ENCODE results near the gene MLH1.

GRCh38 chr3:37052860-37053259 lies 59.5 kb downstream of the MLH1 start:
- TF ChIP-seq, protein P1, sequence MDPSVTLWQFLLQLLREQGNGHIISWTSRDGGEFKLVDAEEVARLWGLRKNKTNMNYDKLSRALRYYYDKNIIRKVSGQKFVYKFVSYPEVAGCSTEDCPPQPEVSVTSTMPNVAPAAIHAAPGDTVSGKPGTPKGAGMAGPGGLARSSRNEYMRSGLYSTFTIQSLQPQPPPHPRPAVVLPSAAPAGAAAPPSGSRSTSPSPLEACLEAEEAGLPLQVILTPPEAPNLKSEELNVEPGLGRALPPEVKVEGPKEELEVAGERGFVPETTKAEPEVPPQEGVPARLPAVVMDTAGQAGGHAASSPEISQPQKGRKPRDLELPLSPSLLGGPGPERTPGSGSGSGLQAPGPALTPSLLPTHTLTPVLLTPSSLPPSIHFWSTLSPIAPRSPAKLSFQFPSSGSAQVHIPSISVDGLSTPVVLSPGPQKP (IDR thresholded peaks at IDR 0.05; ENCODE audit: low read depth, low read length): no peak
- TF ChIP-seq CTCF (IDR thresholded peaks at IDR 0.05) (no peak), CHD2 (IDR thresholded peaks at IDR 0.05; ENCODE audit: low read length, partially characterized antibody) (no peak)

All from A549 (cell line).